H1 (cell line): ENCODE measurements around the gene APH1B. TPM values are rescaled to one million over a fixed set of nuclear protein-coding genes. Genes with fewer than 3 reads are reported as not detected.

ENCODE experiments used
- CHD2 ChIP-seq: IDR thresholded peaks from 2 replicates; pipeline ENCODE4 v1.6.1; 2012; ENCODE audit warnings: low read length, improper control_type of control experiment
- CTBP2 ChIP-seq: IDR thresholded peaks from 2 replicates; pipeline ENCODE4 v1.7.0; 2011; ENCODE audit warnings: borderline replicate concordance, mild to moderate bottlenecking, moderate library complexity, mixed read lengths, low read length; ENCODE audit not compliant: insufficient read depth, insufficient read length
- CTCF ChIP-seq, 3 experiments: IDR thresholded peaks; 1 replicate in 2 of 3; 2 replicates in 1 of 3; pipeline versions ENCODE4 v1.5.1 to v1.6.1; 2011; ENCODE audit warnings: low read length in 3 of 3, mild to moderate bottlenecking in 3 of 3, inconsistent platforms in 2 of 3, low read depth in 1 of 3, moderate library complexity in 1 of 3; ENCODE audit not compliant: insufficient read depth in 1 of 3; ENCODE audit errors: control extremely low read depth in 1 of 3
- EGR1 ChIP-seq: IDR thresholded peaks from 2 replicates; pipeline ENCODE4 v1.6.1; 2011; ENCODE audit warnings: low read depth, low read length, borderline replicate concordance
- HDAC6 ChIP-seq: IDR thresholded peaks from one replicate; pipeline ENCODE4 v1.7.1; 2012; ENCODE audit warnings: low read depth, mild to moderate bottlenecking, inconsistent platforms, low read length, moderate library complexity
- PHF8 ChIP-seq: fragments of 200-600 bp; sonication (generic); conservative IDR thresholded peaks from 2 replicates; pipeline ENCODE4 v1.7.1; 2012; ENCODE audit warnings: low read depth, mild to moderate bottlenecking, inconsistent platforms, low read length, moderate library complexity
- USF2 ChIP-seq: IDR thresholded peaks from 2 replicates; pipeline ENCODE4 v1.6.1; 2011; ENCODE audit warnings: low read length, improper control_type of control experiment
- polyA plus RNA-seq, 7 experiments: library from polyadenylated mRNA; depleted of rRNA in 3 of 7; stranded (reverse) in 5 of 7; unstranded in 2 of 7; fragments of >200 nt in 5 of 7; fragments of 200-250 nt in 2 of 7; gene quantifications; 1 replicate in 5 of 7; 2 replicates in 1 of 7; 4 replicates in 1 of 7; pipeline versions ENCODE4 v1.2.1 to v1.2.3, GENCODE V29; 2011 to 2013; ENCODE audit warnings: missing spikeins in 2 of 7, mixed read lengths in 2 of 7
- total RNA-seq: library from RNA; stranded (reverse); fragmentation: NEBNext Ultra II Directional; extraction: Animal tissue kit (Norgen Biotek cat#: 25700); gene quantifications from 2 replicates; pipeline ENCODE4 v1.2.1, GENCODE V29; 2021

Gene APH1B
- total and polyA plus RNA-seq, 2 of the 8 experiments (the other 6 are each of a cell fraction or from before 2014, with no cell fraction given), result 11.5 to 22.9 TPM

- no peak for TF ChIP-seq CTCF (IDR thresholded peaks at IDR 0.05; ENCODE audit: control extremely low read depth in 1 of 3, insufficient read depth in 1 of 3, low read depth in 1 of 3, low read length in 3 of 3)
- TF ChIP-seq CTBP2, result no peak
- TF ChIP-seq CHD2, result no peak
- TF ChIP-seq HDAC6, result no peak
- no peak for TF ChIP-seq EGR1
- no peak for TF ChIP-seq USF2
- no peak for TF ChIP-seq PHF8
- TF ChIP-seq, all 59 proteins: peak for 0
Observed at GRCh38 chr15:63306492-63307073, 29.2 kb downstream of the APH1B start (continued).
